ENCODE data around the gene APOBR.
"Not testable (repeated sequence)": the region's sequence is repeated elsewhere in the genome, so short reads cannot be mapped to it uniquely, and the experiment has no call there.

Gene APOBR

GRCh38 chr16:28494121-28494851 is at the start of gene APOBR:
Gene APOBR, plus strand, starts transcription at chr16:28494643. Its CDS starts 39 bp downstream, at chr16:28494682.
- DNase-seq (ENCODE audit: low spot score): peak; percentile 72

- not testable (repeated sequence) for DNase-seq (ENCODE audit: low spot score)
Observed at GRCh38 chr16:28446388-28446787, 48.1 kb upstream of the APOBR start.

GRCh38 chr16:28447081-28447480 is 47.4 kb upstream of the APOBR start:
- not testable (repeated sequence) for DNase-seq (ENCODE audit: low spot score)

GRCh38 chr16:28473714-28474265 is 20.7 kb upstream of the APOBR start:
- DNase-seq (ENCODE audit: low spot score): no peak

GRCh38 chr16:28475221-28475620 is 19.2 kb upstream of the APOBR start:
- no peak for DNase-seq (ENCODE audit: low spot score)

- DNase-seq (ENCODE audit: low spot score): no peak
Observed at GRCh38 chr16:28477311-28477920, 17.0 kb upstream of the APOBR start.

GRCh38 chr16:28478506-28479180 is 15.8 kb upstream of the APOBR start:
- no peak for DNase-seq (ENCODE audit: low spot score)

- no peak for DNase-seq (ENCODE audit: low spot score)
Observed at GRCh38 chr16:28482026-28482425, 12.4 kb upstream of the APOBR start.

- not testable (repeated sequence) for DNase-seq (ENCODE audit: low spot score)
Observed at GRCh38 chr16:28483361-28483760, 11.1 kb upstream of the APOBR start.

GRCh38 chr16:28486266-28486665 is 8.2 kb upstream of the APOBR start:
- DNase-seq (ENCODE audit: low spot score): no peak

- peak; percentile 31 for DNase-seq (ENCODE audit: low spot score)
Observed at GRCh38 chr16:28491230-28491969, 3.0 kb upstream of the APOBR start.

- DNase-seq (ENCODE audit: low spot score): peak; percentile 95
Observed at GRCh38 chr16:28491970-28492474, 2.4 kb upstream of the APOBR start, which contains the start of gene CLN3. Gene CLN3, minus strand, starts transcription at chr16:28492074. Its CDS starts 315 bp downstream, at chr16:28491759.

GRCh38 chr16:28492511-28492910 is 1.9 kb upstream of the APOBR start:
- no peak for DNase-seq (ENCODE audit: low spot score)

GRCh38 chr16:28495098-28495793 is 803 bp downstream of the APOBR start:
- DNase-seq (ENCODE audit: low spot score): no peak

- DNase-seq (ENCODE audit: low spot score): no peak
Observed at GRCh38 chr16:28495795-28496749, 1.6 kb downstream of the APOBR start.

GRCh38 chr16:28496844-28497243 is 2.4 kb downstream of the APOBR start:
- no peak for DNase-seq (ENCODE audit: low spot score)

- DNase-seq (ENCODE audit: low spot score): no peak
Observed at GRCh38 chr16:28497386-28497785, 2.9 kb downstream of the APOBR start.

GRCh38 chr16:28497861-28498599 is 3.6 kb downstream of the APOBR start:
- DNase-seq (ENCODE audit: low spot score): no peak
